K562 (cell line): ENCODE results near the gene SNX15. TPM values are rescaled to one million over a fixed set of nuclear protein-coding genes. Genes with fewer than 3 reads are reported as not detected.

ENCODE experiments used
- KAT7 ChIP-seq: sonication (generic); formaldehyde crosslinking; IDR thresholded peaks from 2 replicates; pipeline ENCODE4 v1.8.0; 2022; ENCODE audit warnings: missing genetic modification reagents, mild to moderate bottlenecking, borderline replicate concordance
- MAX ChIP-seq: sonication (generic); formaldehyde crosslinking; IDR thresholded peaks from 2 replicates; pipeline ENCODE4 v1.9.0; 2022; ENCODE audit warnings: mild to moderate bottlenecking, missing genetic modification reagents
- MGA ChIP-seq: fragments of 450-650 bp; IDR thresholded peaks from 2 replicates; pipeline ENCODE4 v1.6.1; 2016; ENCODE audit warnings: mild to moderate bottlenecking, moderate library complexity
- NFIC ChIP-seq: fragments of 450-650 bp; IDR thresholded peaks from 2 replicates; pipeline ENCODE4 v1.6.1; 2017; ENCODE audit warnings: mild to moderate bottlenecking, inconsistent platforms
- PATZ1 ChIP-seq: fragments of 250-450 bp; sonication (Bioruptor Pico); IDR thresholded peaks from 2 replicates; pipeline ENCODE4 v1.5.0; 2020; ENCODE audit warnings: mild to moderate bottlenecking, borderline replicate concordance
- POLR3A ChIP-seq: IDR thresholded peaks from 2 replicates; pipeline ENCODE4 v1.6.1; 2011; ENCODE audit warnings: borderline replicate concordance, mild to moderate bottlenecking, moderate library complexity; ENCODE audit not compliant: insufficient read length, insufficient read depth; ENCODE audit errors: extremely low read depth
- SIN3B ChIP-seq: fragments of 450-650 bp; IDR thresholded peaks from 2 replicates; pipeline ENCODE4 v1.6.1; 2017; ENCODE audit warnings: low read depth, mild to moderate bottlenecking, moderate library complexity
- TCFL5 ChIP-seq: fragments of 250-450 bp; sonication (Bioruptor Pico); conservative IDR thresholded peaks from 2 replicates; pipeline ENCODE4 v1.6.1; 2021; ENCODE audit warnings: mild to moderate bottlenecking, moderate library complexity, matching md5 sums
- ZFP36 ChIP-seq: fragments of 150-350 bp; IDR thresholded peaks from 2 replicates; pipeline ENCODE4 v1.6.1; 2018; ENCODE audit warnings: low read length, low read depth; ENCODE audit not compliant: partially characterized antibody
- ZNF395 ChIP-seq: fragments of 200-800 bp; sonication (Bioruptor generic); IDR thresholded peaks from 2 replicates; pipeline ENCODE4 v1.6.1; 2017; ENCODE audit warnings: missing genetic modification characterization, missing compliant biosample characterization
- ZNF445 ChIP-seq: fragments of 250-450 bp; sonication (Bioruptor Pico); IDR thresholded peaks from 2 replicates; pipeline ENCODE4 v1.4.0; 2020; ENCODE audit warnings: low read depth, mild to moderate bottlenecking, moderate library complexity
- polyA plus RNA-seq, 8 experiments: library from polyadenylated mRNA; depleted of rRNA in 4 of 8; stranded (reverse) in 5 of 8; unstranded in 3 of 8; fragments of >200 nt; fragmentation: Nextera tagmentation in 2 of 8; fragmentation: Illumina TruSeq in 1 of 8; extraction: Ambion mirVana in 2 of 8; extraction: Trizol in 1 of 8; gene quantifications; 2 replicates each; pipeline versions ENCODE4 v1.2.1 to v1.2.3, GENCODE V29; 2011 to 2014; ENCODE audit warnings: inconsistent platforms in 1 of 8, missing spikeins in 1 of 8
- total RNA-seq, 7 experiments: library from RNA; depleted of rRNA in 6 of 7; stranded (reverse); fragments of >200 nt in 6 of 7; fragmentation: Illumina TruSeq in 2 of 7; extraction: Trizol in 2 of 7; gene quantifications; 2 replicates each; pipeline versions ENCODE4 v1.2.1 to v1.2.3, GENCODE V29; 2011 to 2021; ENCODE audit warnings: low replicate concordance in 1 of 7

Gene SNX15
- total and polyA plus RNA-seq, 9 of the 15 experiments (the other 6 are each of a cell fraction or from before 2014, with no cell fraction given), result 1.8 to 27.8 (median 15.2) TPM

- TF ChIP-seq NFIC (peak; percentile 73), MGA (peak; percentile 97), POLR3A (no peak), MAX (CRISPR knock-in tag) (peak; percentile 99), TCFL5 (CRISPR knock-in tag) (no peak), PATZ1 (CRISPR knock-in tag) (no peak), ZNF445 (CRISPR knock-in tag) (no peak), ZNF395 (CRISPR knock-in tag) (peak; percentile 65; the same call in 1 of the 2 replicates), KAT7 (CRISPR knock-in tag) (no peak), SIN3B (no peak), ZFP36 (no peak)
Observed at GRCh38 chr11:65027213-65028067, at the start of gene SNX15 (continued).
